SK-N-SH (cell line): ENCODE data around the gene TNFRSF12A. TPM values are rescaled to one million over a fixed set of nuclear protein-coding genes. Genes with fewer than 3 reads are reported as not detected.

Source experiments
- CTCF ChIA-PET: fragments of 300-600, 350-600 bp; formaldehyde crosslinking; extraction: SDS; loops from one replicate; lab custom pipeline; 2021; lab: Yijun Ruan, JAX
- POLR2A ChIA-PET: fragments of 350-600 bp; sonication (Branson Sonifier 250); formaldehyde crosslinking; extraction: SDS; loops from one replicate; lab custom pipeline; 2020; ENCODE audit warnings: antibody characterized with exemption, inconsistent platforms; lab: Yijun Ruan, JAX
- DNase-seq: peaks from one replicate; pipeline ENCODE4 v3.0.0; 2012
- H2AFZ ChIP-seq: fragments of 200-600 bp; sonication (generic); 2 replicates; pipeline ENCODE4 v1.8.1; 2016; ENCODE audit warnings: antibody characterized with exemption, mild to moderate bottlenecking, low read depth
- H3F3A ChIP-seq: fragments of 200-600 bp; sonication (generic); replicated peaks from 2 replicates; pipeline ENCODE3; 2016; ENCODE audit warnings: antibody characterized with exemption, mild to moderate bottlenecking; ENCODE audit not compliant: insufficient read depth
- H3K27ac ChIP-seq, 2 experiments: fragments of 200-500 bp in 1 of 2; fragments of 200-600 bp in 1 of 2; sonication (Bioruptor generic) in 1 of 2; sonication (generic), shearing (Covaris generic) in 1 of 2; 2 replicates each; pipeline versions ENCODE4 v1.5.1 to v1.6.1; 2014 to 2016; ENCODE audit warnings: low read depth in 2 of 2, inconsistent platforms in 1 of 2, low read length in 1 of 2, mild to moderate bottlenecking in 1 of 2, mixed read lengths in 1 of 2
- H3K27me3 ChIP-seq: fragments of 200-600 bp; sonication (generic), shearing (Covaris generic); 2 replicates; pipeline ENCODE4 v1.6.1; 2016; ENCODE audit warnings: mixed run types; ENCODE audit not compliant: insufficient read depth
- H3K36me3 ChIP-seq, 2 experiments: fragments of 200-500 bp in 1 of 2; fragments of 200-600 bp in 1 of 2; sonication (Bioruptor generic) in 1 of 2; sonication (generic) in 1 of 2; replicated peaks in 1 of 2; 2 replicates each; pipeline versions ENCODE3 to v1.5.1; 2014 to 2016; ENCODE audit warnings: low read length in 1 of 2, mild to moderate bottlenecking in 1 of 2; ENCODE audit not compliant: insufficient read depth in 2 of 2, control insufficient read depth in 1 of 2
- H3K4me1 ChIP-seq, 2 experiments: fragments of 200-500 bp in 1 of 2; fragments of 200-600 bp in 1 of 2; sonication (Bioruptor generic) in 1 of 2; sonication (generic), shearing (Covaris generic) in 1 of 2; 2 replicates each; pipeline versions ENCODE4 v1.5.1 to v1.6.1; 2014 to 2016; ENCODE audit warnings: low read depth in 1 of 2, low read length in 1 of 2, mixed run types in 1 of 2; ENCODE audit not compliant: insufficient read depth in 2 of 2, control insufficient read depth in 1 of 2
- H3K4me2 ChIP-seq: fragments of 200-600 bp; sonication (generic), shearing (Covaris generic); 2 replicates; pipeline ENCODE4 v1.6.1; 2017; ENCODE audit warnings: mixed run types
- H3K4me3 ChIP-seq, 2 experiments: fragments of 200-500 bp in 1 of 2; fragments of 200-600 bp in 1 of 2; sonication (Bioruptor generic) in 1 of 2; sonication (generic), shearing (Covaris generic) in 1 of 2; 2 replicates each; pipeline versions ENCODE4 v1.5.1 to v1.8.1; 2014 to 2016; ENCODE audit warnings: low read depth in 2 of 2, inconsistent platforms in 1 of 2, low read length in 1 of 2, mild to moderate bottlenecking in 1 of 2, mixed read lengths in 1 of 2, moderate library complexity in 1 of 2
- H3K79me2 ChIP-seq: fragments of 200-600 bp; sonication (generic); 2 replicates; pipeline ENCODE4 v1.8.1; 2017; ENCODE audit warnings: mild to moderate bottlenecking; ENCODE audit not compliant: insufficient read depth
- H3K9ac ChIP-seq: fragments of 200-600 bp; sonication (generic); 2 replicates; pipeline ENCODE4 v1.6.1; 2017; ENCODE audit warnings: mixed run types
- H3K9me2 ChIP-seq: fragments of 200-600 bp; sonication (generic); 2 replicates; pipeline ENCODE4 v1.6.1; 2017; ENCODE audit warnings: mixed run types
- H3K9me3 ChIP-seq: fragments of 200-600 bp; sonication (generic); 2 replicates; pipeline ENCODE4 v1.6.1; 2017; ENCODE audit warnings: mixed run types, mild to moderate bottlenecking, moderate library complexity
- H4K20me1 ChIP-seq: fragments of 200-600 bp; sonication (generic); 2 replicates; pipeline ENCODE4 v1.6.1; 2017; ENCODE audit warnings: mild to moderate bottlenecking, mixed run types; ENCODE audit not compliant: insufficient read depth
- CHD2 ChIP-seq: fragments of 150-350 bp; IDR thresholded peaks from 2 replicates; pipeline ENCODE4 v1.6.1; 2018; ENCODE audit warnings: low read length; ENCODE audit not compliant: partially characterized antibody
- ELF1 ChIP-seq: IDR thresholded peaks from 2 replicates; pipeline ENCODE4 v1.4.0; 2012
- EP300 ChIP-seq, 2 experiments: IDR thresholded peaks; 2 replicates each; pipeline versions ENCODE4 v1.4.0 to v1.6.1; 2012; ENCODE audit warnings: borderline replicate concordance in 1 of 2, low read depth in 1 of 2, low read length in 1 of 2
- EZH2phosphoT487 ChIP-seq: fragments of 200-600 bp; sonication (generic); IDR thresholded peaks from 2 replicates; pipeline ENCODE4 v1.6.1; 2017; ENCODE audit warnings: low read depth, mixed run types, mild to moderate bottlenecking, antibody characterized with exemption, moderate library complexity, borderline replicate concordance
- FOSL2 ChIP-seq: IDR thresholded peaks from 2 replicates; pipeline ENCODE4 v1.4.0; 2012; ENCODE audit warnings: low read depth, mild to moderate bottlenecking, moderate library complexity, borderline replicate concordance
- FOXJ3 ChIP-seq: sonication (generic); formaldehyde crosslinking; IDR thresholded peaks from 2 replicates; pipeline ENCODE4 v1.5.1; 2020; ENCODE audit warnings: mild to moderate bottlenecking, missing genetic modification reagents
- GABPA ChIP-seq: IDR thresholded peaks from 2 replicates; pipeline ENCODE4 v1.4.0; 2012; ENCODE audit warnings: low read depth, mild to moderate bottlenecking
- JUND ChIP-seq: IDR thresholded peaks from 2 replicates; pipeline ENCODE4 v1.4.0; 2012
- MAX ChIP-seq: IDR thresholded peaks from 2 replicates; pipeline ENCODE4 v1.4.0; 2012; ENCODE audit warnings: low read depth
- MEF2A ChIP-seq: IDR thresholded peaks from 2 replicates; pipeline ENCODE4 v1.4.0; 2012; ENCODE audit warnings: low read depth, borderline replicate concordance
- MXI1 ChIP-seq: IDR thresholded peaks from 2 replicates; pipeline ENCODE4 v1.6.1; 2012; ENCODE audit warnings: mild to moderate bottlenecking, low read depth, low read length, improper control_type of control experiment
- NFIC ChIP-seq: IDR thresholded peaks from 2 replicates; pipeline ENCODE4 v1.4.0; 2012; ENCODE audit warnings: borderline replicate concordance
- NRF1 ChIP-seq: IDR thresholded peaks from 2 replicates; pipeline ENCODE4 v1.6.1; 2012; ENCODE audit warnings: low read depth, mild to moderate bottlenecking, low read length
- PBX3 ChIP-seq: IDR thresholded peaks from 2 replicates; pipeline ENCODE4; 2012
- RAD21 ChIP-seq: IDR thresholded peaks from 2 replicates; pipeline ENCODE4 v1.6.1; 2012; ENCODE audit warnings: mild to moderate bottlenecking, low read length
- RCOR1 ChIP-seq: fragments of 150-350 bp; IDR thresholded peaks from 2 replicates; pipeline ENCODE4 v1.6.1; 2017; ENCODE audit warnings: antibody characterized with exemption, low read length
- RXRA ChIP-seq: IDR thresholded peaks from 2 replicates; pipeline ENCODE4 v1.4.0; 2012; ENCODE audit warnings: low read depth, mild to moderate bottlenecking, borderline replicate concordance
- SIN3A ChIP-seq: IDR thresholded peaks from 2 replicates; pipeline ENCODE4 v1.6.1; 2012; ENCODE audit warnings: low read depth, mild to moderate bottlenecking, low read length, moderate library complexity, borderline replicate concordance
- SMC3 ChIP-seq: IDR thresholded peaks from 2 replicates; pipeline ENCODE4 v1.6.1; 2012; ENCODE audit warnings: low read depth, low read length, improper control_type of control experiment
- TEAD4 ChIP-seq: IDR thresholded peaks from 2 replicates; pipeline ENCODE4 v1.4.0; 2012; ENCODE audit warnings: mild to moderate bottlenecking, borderline replicate concordance; ENCODE audit not compliant: insufficient read depth
- USF1 ChIP-seq: IDR thresholded peaks from 2 replicates; pipeline ENCODE4 v1.4.0; 2012; ENCODE audit warnings: low read depth, borderline replicate concordance
- USF2 ChIP-seq: fragments of 150-350 bp; IDR thresholded peaks from 2 replicates; pipeline ENCODE4 v1.6.1; 2017; ENCODE audit warnings: antibody characterized with exemption, low read length, low read depth, borderline replicate concordance
- YY1 ChIP-seq: IDR thresholded peaks from 2 replicates; pipeline ENCODE4 v1.4.0; 2012; ENCODE audit warnings: low read depth, mild to moderate bottlenecking
- ZBTB33 ChIP-seq: IDR thresholded peaks from 2 replicates; pipeline ENCODE4 v1.4.0; 2012; ENCODE audit warnings: low read depth, borderline replicate concordance
- WGBS: methylation state at CpG from one replicate; pipeline ENCODE4 v1.1.6; 2017; ENCODE audit warnings: low lambda C conversion rate; 5-methylcytosine and 5-hydroxymethylcytosine counted together
- polyA plus RNA-seq, 3 experiments: library from polyadenylated mRNA; depleted of rRNA; stranded (reverse); fragments of >200 nt; gene quantifications; 2 replicates each; pipeline ENCODE4 v1.2.3, GENCODE V29; 2012

Gene TNFRSF12A
- polyA plus RNA-seq, 1 of the 3 experiments (the other 2 are of a cell fraction) = 374 TPM

GRCh38 chr16:3022208-3022683, 2.1 kb downstream of the TNFRSF12A start (continued):
- TF ChIP-seq USF2 (no peak), PBX3 (peak; percentile 48), NRF1 (no peak), FOSL2 (peak; percentile 99), MXI1 (no peak), MAX (no peak), CHD2 (no peak), YY1 (no peak), RCOR1 (no peak)

GRCh38 chr16:3022684-3023414, 2.7 kb downstream of the TNFRSF12A start:
- Histone ChIP-seq H3F3A (peaks cover 51% of the 10 kb centered on the region), H3K9me3 (no peaks in the 10 kb centered on the region), H3K36me3 (peaks cover 21 to 26% of the 10 kb centered on the region in 2 experiments), H3K4me3 (peak overlapping the region; percentile 80 to 88), H3K9ac (peak overlapping the region; percentile 100), H3K79me2 (peaks cover 11% of the 10 kb centered on the region; the same call in 1 of the 2 replicates), H3K27me3 (no peaks in the 10 kb centered on the region), H3K4me2 (peak overlapping the region; percentile 99), H2AFZ (no peak overlapping the region), H4K20me1 (peaks cover 10% of the 10 kb centered on the region), H3K4me1 (peaks cover 8 to 33% of the 10 kb centered on the region in 2 experiments; a peak in 3 of 4 replicates), H3K9me2 (no peaks in the 10 kb centered on the region), H3K27ac (peak overlapping the region; percentile 94 to 99)
- no peak for DNase-seq
- WGBS = 7% methylated on average over 8 of the region's 8 CpGs
- ChIA-PET POLR2A (no interaction called here), CTCF (interaction anchor here (0.7 to 8.5 kb wide), 6 partner anchors 9 to 66 kb away, joined by 3 to 111 read pairs (median 4); no protein-coding TSS in a partner anchor)
- TF ChIP-seq FOXJ3 (CRISPR knock-in tag) (no peak), NFIC (no peak), GABPA (0 out of 2 replicates have a peak, but pooled peaks have one; percentile 3), FOSL2 (no peak), RCOR1 (no peak), RAD21 (no peak), MEF2A (peak; percentile 31; the same call in 1 of the 2 replicates), RXRA (no peak), EP300 (IDR thresholded peaks at IDR 0.05; ENCODE audit: borderline replicate concordance in 1 of 2, low read depth in 1 of 2, low read length in 1 of 2) (no peak), SIN3A (no peak; the same call in 1 of the 2 replicates), YY1 (no peak; the same call in 1 of the 2 replicates), ELF1 (peak; percentile 8; the same call in 1 of the 2 replicates), JUND (no peak), MXI1 (no peak), TEAD4 (no peak), USF1 (no peak), EZH2phosphoT487 (no peak), SMC3 (no peak), USF2 (no peak), MAX (no peak), ZBTB33 (0 out of 2 replicates have a peak, but pooled peaks have one; percentile 18)
